Rectal smooth muscle tissue (tissue), 1 donor: ENCODE results near the gene SPATA46.

Source experiments
- H3K27ac ChIP-seq: one replicate; pipeline ENCODE4 v1.7.0; 2013; ENCODE audit warnings: low read depth, low read length, inconsistent platforms
- H3K27me3 ChIP-seq: one replicate; pipeline ENCODE4 v1.7.0; 2013; ENCODE audit warnings: low read length; ENCODE audit not compliant: control insufficient read depth, insufficient read depth
- H3K36me3 ChIP-seq: one replicate; pipeline ENCODE4 v1.7.0; 2013; ENCODE audit warnings: low read length; ENCODE audit not compliant: control insufficient read depth, insufficient read depth
- H3K4me1 ChIP-seq: one replicate; pipeline ENCODE4 v1.7.0; 2013; ENCODE audit warnings: low read length; ENCODE audit not compliant: control insufficient read depth, insufficient read depth
- H3K4me3 ChIP-seq: one replicate; pipeline ENCODE4 v1.7.0; 2013; ENCODE audit warnings: low read length
- H3K9ac ChIP-seq: one replicate; pipeline ENCODE4 v1.7.0; 2013; ENCODE audit warnings: low read length

SPATA46 gene

GRCh38 chr1:162381383-162381782, 4.7 kb upstream of the SPATA46 start, which contains the start of gene C1orf226:
C1orf226 (plus strand) TSS chr1:162381728; CDS start chr1:162381902, 174 bp downstream.
- Histone ChIP-seq H3K4me1 (no peaks in the 10 kb centered on the region), H3K27ac (no peak within 1 kb of the TSS), H3K36me3 (peaks cover 4% of the 10 kb centered on the region), H3K4me3 (no peak within 1 kb of the TSS), H3K9ac (no peak within 1 kb of the TSS), H3K27me3 (no peaks in the 10 kb centered on the region)

- Histone ChIP-seq H3K4me1 (no peaks in the 10 kb centered on the region), H3K27me3 (no peaks in the 10 kb centered on the region), H3K4me3 (no peak overlapping the region), H3K36me3 (peaks cover 4% of the 10 kb centered on the region), H3K27ac (no peak overlapping the region), H3K9ac (no peak overlapping the region)
These were observed 3.6 kb upstream of the SPATA46 start for GRCh38 chr1:162380061-162380846.

- H3K4me1 ChIP-seq = no peaks in the 10 kb centered on the region
- H3K27me3 ChIP-seq = no peaks in the 10 kb centered on the region
- H3K9ac ChIP-seq = no peak overlapping the region
- H3K4me3 ChIP-seq = no peak overlapping the region
- no peak overlapping the region for H3K27ac ChIP-seq
- no peaks in the 10 kb centered on the region for H3K36me3 ChIP-seq
These were observed 1.2 kb downstream of the SPATA46 start for GRCh38 chr1:162375463-162375862.

DNA sequence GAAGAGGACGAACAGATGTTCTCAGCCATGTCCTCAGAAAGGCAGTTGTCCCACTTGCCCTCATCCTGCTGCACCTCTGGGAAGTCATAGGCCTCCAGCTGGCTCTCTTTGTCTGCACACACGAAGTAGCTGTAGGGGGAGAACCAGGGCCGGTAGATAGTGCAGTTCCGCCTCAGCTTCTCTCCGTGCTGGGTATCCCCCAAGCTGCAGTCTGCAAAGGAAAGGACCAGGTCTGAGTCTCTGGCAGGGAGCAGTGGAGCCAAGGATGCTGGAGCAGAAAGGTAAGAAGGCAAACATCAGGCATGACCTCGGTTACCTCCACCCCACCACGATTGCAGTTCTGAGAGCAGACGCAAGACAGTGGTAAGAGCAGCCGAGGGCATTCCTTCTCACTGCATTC, 2.2 kb downstream of the SPATA46 start:
- Histone ChIP-seq H3K27ac (no peak overlapping the region), H3K4me1 (no peaks in the 10 kb centered on the region)

DNA sequence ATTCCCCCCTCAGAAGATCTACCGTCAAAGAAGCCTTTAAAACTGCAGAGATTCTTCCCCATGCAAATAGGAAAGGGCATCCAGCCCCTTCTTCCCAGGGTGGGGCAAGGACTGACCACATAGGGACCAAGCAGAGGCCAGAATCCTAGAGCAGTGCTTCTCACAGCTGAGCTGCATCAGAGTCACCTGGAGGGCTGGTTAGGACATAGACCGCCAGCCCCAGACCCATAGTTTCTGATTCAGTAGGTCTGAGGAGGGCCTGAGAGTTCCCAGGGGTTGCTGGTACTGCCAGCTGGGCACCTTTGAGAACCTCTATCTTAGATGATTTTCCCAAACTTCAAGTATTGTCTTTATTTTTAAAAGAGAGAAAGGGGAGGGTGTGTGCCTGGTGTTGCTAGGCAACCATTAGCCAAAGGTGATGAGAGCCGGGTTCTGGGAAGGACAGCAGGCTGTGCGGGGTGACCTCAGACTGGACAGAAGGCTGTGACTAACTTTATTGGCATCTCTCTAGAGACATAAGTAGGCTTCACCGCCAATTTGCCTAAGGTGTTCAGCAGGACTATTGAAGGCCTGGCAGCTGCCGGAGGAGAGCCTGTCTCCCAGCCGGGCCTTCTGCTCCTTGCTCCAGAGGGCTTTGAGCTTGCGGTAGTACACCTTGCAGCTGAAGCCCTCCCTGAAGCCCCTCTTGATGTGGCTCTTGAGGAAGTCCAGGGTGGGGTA, 3.0 kb downstream of the SPATA46 start:
- Histone ChIP-seq H3K27me3 (no peaks in the 10 kb centered on the region), H3K4me3 (no peak overlapping the region), H3K9ac (no peak overlapping the region), H3K36me3 (no peaks in the 10 kb centered on the region), H3K27ac (no peak overlapping the region), H3K4me1 (no peaks in the 10 kb centered on the region)

More for the DNA sequence above, 2.2 kb downstream of the SPATA46 start:
- Histone ChIP-seq H3K36me3 (no peaks in the 10 kb centered on the region), H3K9ac (no peak overlapping the region), H3K27me3 (no peaks in the 10 kb centered on the region), H3K4me3 (no peak overlapping the region)

DNA sequence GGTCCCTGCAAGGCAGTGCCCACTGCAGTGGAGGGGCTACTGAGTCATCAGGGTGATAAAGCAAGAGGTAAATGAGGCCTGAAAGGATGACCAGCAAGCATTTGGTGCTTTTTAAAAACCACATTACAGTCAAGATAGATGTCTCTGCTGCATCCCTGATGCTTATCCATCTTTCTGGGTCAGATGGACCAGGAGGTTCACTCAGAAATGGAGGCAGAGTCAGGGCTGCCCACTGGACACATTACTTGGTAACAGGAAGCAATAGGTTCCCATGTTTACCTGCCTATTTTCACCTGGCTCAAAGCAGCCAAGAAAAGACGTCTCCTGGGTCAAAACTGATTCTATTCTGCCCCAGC, 3.6 kb downstream of the SPATA46 start:
- no peak overlapping the region for H3K9ac ChIP-seq
- no peaks in the 10 kb centered on the region for H3K36me3 ChIP-seq
- no peak overlapping the region for H3K4me3 ChIP-seq
- H3K27me3 ChIP-seq = no peaks in the 10 kb centered on the region
- no peak overlapping the region for H3K27ac ChIP-seq
- H3K4me1 ChIP-seq = no peaks in the 10 kb centered on the region

- Histone ChIP-seq H3K4me1 (no peaks in the 10 kb centered on the region), H3K9ac (no peak overlapping the region), H3K27ac (no peak overlapping the region), H3K27me3 (no peaks in the 10 kb centered on the region), H3K36me3 (no peaks in the 10 kb centered on the region), H3K4me3 (no peak overlapping the region)
These were observed 4.2 kb downstream of the SPATA46 start for GRCh38 chr1:162372159-162373071.

- no peaks in the 10 kb centered on the region for H3K27me3 ChIP-seq
- H3K9ac ChIP-seq = no peak overlapping the region
- H3K4me1 ChIP-seq = no peaks in the 10 kb centered on the region
- no peaks in the 10 kb centered on the region for H3K36me3 ChIP-seq
- no peak overlapping the region for H3K4me3 ChIP-seq
- no peak overlapping the region for H3K27ac ChIP-seq
These were observed 5.0 kb downstream of the SPATA46 start for GRCh38 chr1:162371611-162372010.

- Histone ChIP-seq H3K4me1 (no peaks in the 10 kb centered on the region), H3K27ac (no peak overlapping the region), H3K4me3 (no peak overlapping the region), H3K36me3 (no peaks in the 10 kb centered on the region), H3K27me3 (no peaks in the 10 kb centered on the region), H3K9ac (no peak overlapping the region)
These were observed 5.9 kb downstream of the SPATA46 start for GRCh38 chr1:162370721-162371120.

- Histone ChIP-seq H3K4me1 (no peaks in the 10 kb centered on the region), H3K4me3 (no peak overlapping the region), H3K27me3 (no peaks in the 10 kb centered on the region), H3K36me3 (no peaks in the 10 kb centered on the region), H3K27ac (no peak overlapping the region), H3K9ac (no peak overlapping the region)
These were observed 6.5 kb downstream of the SPATA46 start for GRCh38 chr1:162370161-162370560.

DNA sequence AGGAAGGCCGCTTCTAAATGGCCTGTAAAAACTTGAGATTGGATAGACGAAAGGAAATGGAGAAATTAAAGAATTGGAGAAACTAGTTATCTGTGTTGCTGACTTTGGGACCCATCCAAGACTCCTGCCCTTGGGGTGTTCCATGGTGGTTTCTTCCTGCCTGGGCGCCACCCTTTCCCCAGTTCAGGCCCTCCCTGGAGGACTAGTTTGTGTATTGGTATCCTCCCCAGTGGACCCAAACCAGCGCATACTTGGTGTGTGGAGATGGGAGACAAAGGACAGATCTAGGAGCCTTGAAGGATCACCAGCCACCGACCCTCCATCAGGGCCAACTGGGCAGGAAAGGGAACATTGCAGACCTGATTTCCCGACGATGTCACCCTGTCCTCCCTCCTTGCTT, 7.1 kb downstream of the SPATA46 start:
- H3K27ac ChIP-seq = no peak overlapping the region
- no peak overlapping the region for H3K4me3 ChIP-seq
- no peaks in the 10 kb centered on the region for H3K27me3 ChIP-seq
- H3K9ac ChIP-seq = no peak overlapping the region
- H3K4me1 ChIP-seq = no peaks in the 10 kb centered on the region
- H3K36me3 ChIP-seq = no peaks in the 10 kb centered on the region

DNA sequence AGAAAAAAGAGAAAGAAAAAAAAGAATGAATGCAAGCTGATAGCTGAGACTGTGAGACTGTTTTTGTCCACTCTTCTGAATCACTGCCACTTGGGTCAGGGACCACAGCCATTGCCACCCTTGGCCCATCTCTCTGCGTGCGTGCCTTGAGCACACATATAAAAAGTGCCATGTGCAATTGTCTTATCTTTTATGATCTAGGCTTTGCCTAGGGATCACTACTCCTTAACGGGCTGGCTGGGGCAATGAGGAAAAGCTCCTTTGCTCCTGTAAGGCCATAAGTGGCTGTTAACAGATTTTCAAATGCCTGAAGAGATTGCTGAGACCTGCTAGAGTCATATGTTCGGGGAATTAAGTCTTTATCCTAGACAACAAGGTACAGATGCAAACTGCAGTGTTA, 8.2 kb downstream of the SPATA46 start:
- H3K4me3 ChIP-seq = no peak overlapping the region
- H3K27me3 ChIP-seq = no peaks in the 10 kb centered on the region
- H3K4me1 ChIP-seq = no peaks in the 10 kb centered on the region
- no peak overlapping the region for H3K9ac ChIP-seq
- no peaks in the 10 kb centered on the region for H3K36me3 ChIP-seq
- no peak overlapping the region for H3K27ac ChIP-seq
